GM12865 (cell line): ENCODE data around the gene GMFB.

ENCODE experiments used
- DNase-seq: peaks from one replicate; pipeline ENCODE4 v3.0.0; 2010; ENCODE audit warnings: low read depth
- H3K4me3 ChIP-seq: 2 replicates; pipeline ENCODE4 v1.5.1; 2011; ENCODE audit warnings: mild to moderate bottlenecking, low read depth, low read length, control low read depth
- TF ChIP-seq, protein P1 (sequence below): IDR thresholded peaks from 2 replicates; pipeline ENCODE4 v1.5.1; 2011; ENCODE audit warnings: low read length, control low read depth, low read depth, inconsistent platforms; ENCODE audit not compliant: insufficient read depth; ENCODE audit errors: missing control alignments

Gene GMFB

DNA sequence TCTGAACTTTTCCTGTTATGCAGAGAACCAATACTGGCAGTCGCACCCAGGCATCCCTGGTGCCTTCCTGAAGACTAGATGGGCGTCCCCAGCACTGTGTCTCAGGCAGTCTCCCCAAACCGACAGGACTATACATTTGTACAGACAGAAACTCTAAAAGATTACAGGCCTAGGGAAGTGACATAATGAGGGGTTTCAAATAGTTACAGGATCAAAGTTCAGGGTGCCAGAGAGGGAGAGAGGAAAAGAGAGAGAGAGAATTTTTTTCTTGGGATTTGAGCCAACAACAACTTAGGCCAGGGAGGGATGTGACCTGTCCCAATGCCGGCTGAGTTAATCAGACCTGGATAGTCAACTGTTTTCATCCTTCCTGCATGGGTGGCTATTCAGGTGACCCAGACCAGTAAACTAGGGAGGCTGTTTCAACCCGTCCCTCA is 9.3 kb upstream of the GMFB start:
- H3K4me3 ChIP-seq: no peak overlapping the region
- no peak for DNase-seq
- TF ChIP-seq, protein P1, sequence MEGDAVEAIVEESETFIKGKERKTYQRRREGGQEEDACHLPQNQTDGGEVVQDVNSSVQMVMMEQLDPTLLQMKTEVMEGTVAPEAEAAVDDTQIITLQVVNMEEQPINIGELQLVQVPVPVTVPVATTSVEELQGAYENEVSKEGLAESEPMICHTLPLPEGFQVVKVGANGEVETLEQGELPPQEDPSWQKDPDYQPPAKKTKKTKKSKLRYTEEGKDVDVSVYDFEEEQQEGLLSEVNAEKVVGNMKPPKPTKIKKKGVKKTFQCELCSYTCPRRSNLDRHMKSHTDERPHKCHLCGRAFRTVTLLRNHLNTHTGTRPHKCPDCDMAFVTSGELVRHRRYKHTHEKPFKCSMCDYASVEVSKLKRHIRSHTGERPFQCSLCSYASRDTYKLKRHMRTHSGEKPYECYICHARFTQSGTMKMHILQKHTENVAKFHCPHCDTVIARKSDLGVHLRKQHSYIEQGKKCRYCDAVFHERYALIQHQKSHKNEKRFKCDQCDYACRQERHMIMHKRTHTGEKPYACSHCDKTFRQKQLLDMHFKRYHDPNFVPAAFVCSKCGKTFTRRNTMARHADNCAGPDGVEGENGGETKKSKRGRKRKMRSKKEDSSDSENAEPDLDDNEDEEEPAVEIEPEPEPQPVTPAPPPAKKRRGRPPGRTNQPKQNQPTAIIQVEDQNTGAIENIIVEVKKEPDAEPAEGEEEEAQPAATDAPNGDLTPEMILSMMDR: no peak

DNA sequence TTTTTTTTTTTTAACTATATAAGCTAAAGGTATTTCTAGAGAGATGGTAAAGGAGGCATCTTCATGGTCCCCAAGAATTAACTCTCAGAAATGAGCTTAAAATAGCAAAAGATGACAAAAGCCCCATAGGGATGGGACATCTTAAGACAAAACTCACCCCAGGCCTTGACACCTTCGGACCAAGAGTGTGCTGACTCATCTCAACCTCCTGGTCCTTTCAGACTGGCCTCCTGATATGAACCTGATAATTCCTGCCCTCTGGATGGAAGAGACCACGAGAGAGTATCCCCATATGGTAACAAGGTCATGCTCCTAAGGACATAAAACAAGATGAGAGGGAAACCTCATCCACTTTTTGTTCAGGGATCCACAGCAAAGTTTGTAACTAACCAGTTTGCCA is 8.4 kb upstream of the GMFB start:
- no peak overlapping the region for H3K4me3 ChIP-seq
- no peak for DNase-seq
- TF ChIP-seq, protein P1: no peak

DNA sequence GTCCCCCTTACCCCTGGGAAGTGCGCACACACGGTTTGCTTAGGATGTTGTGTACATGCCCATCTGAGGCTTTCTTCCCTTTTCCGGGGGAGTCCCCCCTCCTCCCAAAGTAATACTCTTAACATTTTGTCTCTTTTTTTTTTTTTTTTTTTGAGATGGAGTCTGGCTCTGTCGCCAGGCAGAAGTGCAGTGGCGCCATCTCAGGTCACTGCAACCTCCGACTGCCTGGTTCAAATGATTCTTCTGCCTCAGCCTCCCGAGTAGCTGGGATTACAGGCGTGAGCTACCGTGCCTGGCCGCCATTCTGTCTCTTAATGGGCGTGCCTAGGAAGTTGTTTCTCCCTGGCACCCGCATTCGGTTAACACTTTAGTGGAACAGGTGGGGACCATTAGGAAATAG is 4.5 kb upstream of the GMFB start:
- TF ChIP-seq, protein P1: no peak
- no peak for DNase-seq
- H3K4me3 ChIP-seq: no peak overlapping the region

DNA sequence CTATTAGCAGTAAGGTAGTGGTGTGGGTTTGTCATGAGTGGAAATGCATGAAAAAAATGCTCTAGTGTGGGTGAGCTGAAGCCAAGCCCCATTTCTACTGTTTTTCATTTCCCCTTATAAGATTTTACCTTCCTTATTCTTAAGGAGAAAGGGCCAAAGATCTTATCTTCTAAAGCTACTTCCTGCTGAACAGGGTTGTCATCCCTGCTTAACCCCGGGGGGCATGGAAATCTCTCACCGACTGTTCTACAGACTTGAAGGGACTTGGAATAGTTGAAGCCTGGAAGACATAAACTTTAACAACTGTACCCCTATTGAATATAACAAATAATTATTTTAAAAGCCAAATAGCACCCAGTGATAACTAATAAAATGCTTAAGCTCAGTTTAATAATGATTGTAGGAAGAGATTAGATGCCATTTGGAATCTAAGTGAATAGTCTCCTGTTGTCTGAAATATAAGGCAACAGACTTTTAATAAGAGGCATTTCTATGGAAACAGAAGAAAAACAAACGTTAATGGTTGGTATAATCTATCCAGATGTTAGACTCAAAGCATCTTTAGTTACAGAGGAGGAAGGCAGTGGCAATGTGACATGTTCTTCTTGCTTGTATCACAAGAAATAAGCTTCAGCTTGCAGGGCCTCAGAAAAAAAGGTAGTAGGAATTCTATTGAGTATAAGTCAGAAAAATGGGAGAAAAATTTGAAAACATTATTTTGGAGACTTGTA is 1.8 kb upstream of the GMFB start:
- TF ChIP-seq, protein P1: no peak
- DNase-seq: no peak
- H3K4me3 ChIP-seq: no peak overlapping the region

GRCh38 chr14:54489731-54490444 is 1.1 kb upstream of the GMFB start:
- peak overlapping the region; percentile 71 for H3K4me3 ChIP-seq
- no peak for DNase-seq

DNA sequence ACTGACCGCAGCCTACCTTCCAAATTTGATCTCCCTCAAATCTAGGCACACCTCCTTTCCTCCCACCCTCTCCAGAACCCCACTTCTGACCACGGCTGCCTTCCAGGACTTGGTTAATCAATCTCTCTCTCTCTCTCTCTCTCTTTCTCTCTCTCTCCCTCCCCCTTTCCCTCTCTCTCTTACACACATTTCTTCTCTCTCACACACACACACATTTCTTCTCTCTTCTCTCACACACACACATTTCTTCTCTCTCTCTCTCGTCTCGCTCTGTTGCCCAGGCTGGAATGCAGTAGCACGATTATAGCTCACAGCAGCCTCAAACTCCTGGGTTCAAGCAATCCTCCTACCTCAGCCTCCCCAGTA is 521 bp upstream of the GMFB start:
- TF ChIP-seq, protein P1: no peak

More at GRCh38 chr14:54489731-54490444, 1.1 kb upstream of the GMFB start:
- TF ChIP-seq, protein P1: no peak

More for the DNA sequence above, 521 bp upstream of the GMFB start:
- no peak for DNase-seq
- H3K4me3 ChIP-seq: peak overlapping the region; percentile 71
